ENCODE data around the gene DOCK4.

DOCK4 gene

DNA sequence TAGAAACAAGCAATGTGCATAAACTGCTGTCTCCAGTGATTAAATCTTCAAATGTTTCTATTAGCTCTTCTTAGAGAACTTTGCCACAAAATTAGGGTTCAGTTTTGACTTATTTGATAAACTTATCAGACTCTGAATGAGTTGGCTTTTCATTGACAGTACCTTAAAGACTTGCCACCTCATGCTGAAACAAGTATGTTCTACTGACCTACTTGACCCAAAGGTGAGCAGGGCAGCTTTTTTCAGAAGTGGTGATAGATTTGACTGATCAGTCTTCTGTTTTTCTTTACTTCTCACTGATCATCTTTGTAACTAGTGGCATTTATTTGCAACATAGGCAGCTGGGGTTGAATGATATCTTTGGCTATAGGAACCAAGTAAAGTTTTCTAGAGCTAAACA, 8.1 kb upstream of the DOCK4 start:
- DNase-seq = no peak

DNA sequence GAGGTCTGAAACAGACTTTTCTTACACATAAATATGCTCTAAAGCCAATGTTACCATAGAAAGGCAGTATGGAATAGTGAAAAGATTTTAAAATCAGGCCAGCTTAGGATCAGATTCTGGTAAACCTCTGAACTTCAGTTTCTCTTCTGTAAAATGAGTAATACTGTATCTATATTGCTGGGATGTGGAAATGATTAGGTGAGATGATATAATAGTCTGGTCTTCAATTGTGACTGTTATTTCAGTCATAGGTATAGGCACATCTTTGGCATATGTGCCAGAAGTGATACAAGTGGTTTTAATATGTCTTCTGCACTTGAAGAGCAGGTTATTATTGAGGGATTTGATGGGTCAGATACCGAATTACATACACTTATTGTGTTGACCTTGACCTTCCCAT, 7.5 kb upstream of the DOCK4 start:
- DNase-seq = no peak

DNA sequence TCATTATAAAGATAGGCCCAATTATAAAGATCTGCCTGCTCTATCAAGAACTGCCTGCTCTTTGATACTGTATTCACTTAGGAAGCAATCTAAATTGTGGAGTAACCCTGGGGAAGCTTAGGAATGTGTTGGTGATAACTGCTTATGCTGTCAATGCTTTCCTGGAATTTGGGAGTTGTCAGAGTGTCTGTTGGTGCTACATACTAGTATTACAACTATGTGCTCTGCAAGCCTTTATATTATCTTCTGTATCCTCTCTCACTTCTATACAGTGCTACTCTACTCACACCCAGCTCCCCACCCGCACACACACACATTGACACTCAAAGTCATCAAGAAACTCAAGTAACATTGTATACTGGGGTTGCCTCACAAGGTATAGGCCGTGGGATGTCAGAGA, 6.4 kb upstream of the DOCK4 start:
- DNase-seq = no peak

DNA sequence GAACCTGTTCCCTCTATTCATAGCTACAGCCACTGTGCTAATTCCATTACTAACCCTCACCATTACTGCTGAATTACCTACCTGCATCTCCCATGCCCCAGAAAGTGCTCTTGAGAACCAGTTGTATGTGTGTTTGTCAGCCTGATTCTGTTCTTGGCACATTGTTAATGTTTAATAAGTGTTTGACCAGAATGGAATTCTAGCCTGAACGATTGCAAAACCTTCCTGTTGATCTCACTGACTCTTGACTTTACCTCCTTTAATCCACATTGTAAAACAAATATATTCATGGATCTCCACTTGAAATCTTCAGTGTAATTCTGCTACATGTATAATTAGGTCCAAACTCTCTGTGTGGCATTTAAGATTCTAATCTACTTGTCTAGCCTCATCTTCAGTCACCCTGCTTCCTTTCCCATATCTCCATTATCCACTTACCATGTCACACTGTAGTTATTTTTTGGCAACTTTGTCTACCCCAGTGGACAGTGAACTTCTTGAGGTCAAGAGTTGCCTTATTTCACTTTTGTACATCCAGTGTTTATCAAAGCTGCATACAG, 5.2 kb upstream of the DOCK4 start:
- DNase-seq = no peak

DNA sequence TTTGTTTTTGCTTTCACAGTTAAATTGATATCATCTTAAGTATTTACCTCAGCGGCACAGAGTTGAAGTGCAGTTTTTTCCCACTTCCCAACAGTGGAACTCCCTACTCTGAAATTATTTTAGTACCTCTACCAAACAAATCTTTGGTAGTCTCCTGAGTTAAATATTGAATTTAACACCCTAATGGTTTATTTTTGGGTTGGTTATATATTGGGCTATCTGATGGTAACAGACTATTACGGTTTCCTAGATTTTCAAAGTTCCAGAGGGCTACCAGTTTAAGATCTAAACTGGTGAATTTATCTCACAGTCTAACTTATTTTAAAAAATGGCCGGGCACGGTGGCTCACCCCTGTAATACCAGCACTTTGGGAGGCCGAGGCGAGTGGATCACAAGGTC, 1.6 kb upstream of the DOCK4 start:
- no peak for DNase-seq

DNA sequence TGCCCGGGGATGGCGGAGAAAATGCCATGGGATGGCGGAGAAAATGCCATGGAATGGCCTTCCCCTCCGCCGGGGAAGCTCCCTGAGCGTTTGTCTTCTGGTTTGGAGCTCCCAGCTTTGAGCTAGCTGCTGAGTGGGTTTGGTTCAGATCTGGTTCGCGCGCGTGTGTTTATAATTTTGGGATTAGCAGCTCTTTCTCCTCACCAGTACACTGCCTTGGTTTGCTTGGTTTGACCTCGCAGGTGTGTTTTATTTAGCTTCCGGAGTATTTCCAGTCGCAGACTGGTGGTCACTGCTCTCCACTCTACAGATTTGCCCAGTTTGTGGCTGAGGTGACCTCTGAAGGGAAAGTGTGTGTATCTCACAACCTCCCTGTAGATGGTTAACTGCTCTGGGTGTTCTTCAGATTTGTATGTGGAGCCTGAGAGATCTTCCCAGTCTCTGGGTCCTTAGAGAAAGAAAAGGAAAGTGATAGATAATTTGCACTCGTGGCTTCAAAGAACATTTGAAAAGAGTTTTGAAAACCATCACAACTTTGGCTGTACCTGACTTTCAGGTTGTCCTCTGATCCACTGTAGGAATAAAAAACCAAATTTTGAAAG, 893 bp upstream of the DOCK4 start:
- DNase-seq = no peak

DNA sequence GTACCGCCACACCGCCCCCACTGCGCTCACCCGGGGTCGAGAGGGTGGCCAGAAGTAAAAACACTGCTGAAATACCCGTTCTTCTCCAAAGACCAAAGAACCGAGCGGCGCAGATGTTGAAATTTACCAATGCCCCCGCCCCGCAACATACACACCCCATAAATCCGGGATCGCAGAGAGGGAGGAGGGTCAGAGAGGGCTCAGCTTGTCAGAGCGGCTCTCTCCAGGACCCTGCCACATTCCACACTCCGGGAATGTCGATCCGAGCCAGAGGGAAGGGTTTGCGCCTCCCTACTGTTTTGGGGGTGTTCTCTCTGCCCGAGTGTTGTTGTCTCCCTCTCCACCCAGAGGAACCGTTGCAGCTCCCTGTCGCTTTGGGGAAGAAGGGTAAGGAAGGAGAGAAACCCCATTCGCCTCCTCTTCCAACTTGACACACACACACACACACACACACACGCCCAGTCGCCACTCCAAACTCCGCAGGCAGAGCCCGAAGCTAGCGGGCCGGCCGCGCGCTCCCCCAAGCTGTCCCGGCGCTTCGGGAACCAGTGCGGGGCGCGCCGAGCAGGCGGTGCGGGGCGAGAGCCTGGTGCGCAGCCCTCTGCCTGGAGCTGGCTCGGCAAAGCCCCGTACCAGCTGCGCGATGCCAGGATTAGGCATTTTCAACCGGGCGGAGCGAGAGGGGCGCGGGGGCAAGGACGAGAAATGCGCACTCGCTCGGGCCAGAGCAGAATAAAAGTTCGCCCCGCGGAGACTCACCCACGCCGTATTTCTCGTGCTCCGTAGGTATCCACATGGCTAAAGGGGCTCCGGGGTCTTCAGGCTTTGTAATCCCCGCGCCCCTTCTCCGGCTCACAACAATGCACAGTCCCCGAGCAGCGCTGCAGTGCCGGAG, 609 bp downstream of the DOCK4 start:
- peak; percentile 22 for DNase-seq

DNA sequence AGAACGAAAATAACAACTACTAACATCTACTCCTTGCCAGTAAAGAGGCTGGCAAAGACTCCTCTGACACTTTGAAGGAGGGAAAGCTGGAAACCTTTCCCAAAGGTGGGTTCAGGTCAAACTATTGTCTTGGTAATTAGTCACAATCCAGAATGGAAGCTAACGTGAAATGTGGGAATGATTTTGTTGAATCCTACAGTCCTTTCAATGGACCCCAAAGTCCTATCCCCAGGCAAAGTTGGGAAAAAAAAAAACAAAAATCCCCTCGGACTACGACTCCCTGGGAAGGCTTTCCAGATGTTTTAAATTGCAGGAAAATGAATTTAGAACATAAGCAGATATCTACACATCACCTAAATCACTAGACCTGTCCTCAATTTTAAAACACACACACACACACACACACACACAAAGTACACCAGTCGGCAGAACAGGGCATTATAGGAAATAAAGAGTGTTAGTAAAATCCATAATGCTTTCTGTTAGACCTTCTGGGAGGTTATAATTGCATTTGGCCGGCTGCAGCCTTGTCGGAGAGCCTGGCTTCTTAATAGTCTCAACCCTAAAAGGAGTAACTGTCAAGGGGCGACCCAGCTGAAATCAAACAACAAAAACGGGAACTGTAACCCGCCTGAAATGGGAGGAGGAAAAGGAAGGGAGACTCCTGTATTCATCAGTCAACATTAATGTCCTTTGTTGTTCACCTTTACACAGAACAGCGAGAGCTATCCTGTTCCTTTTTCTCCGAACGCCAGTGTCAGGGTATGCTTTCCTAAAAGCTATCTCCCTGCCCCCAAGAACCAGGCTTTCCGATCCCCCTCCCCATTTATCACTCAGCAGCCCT, 1.5 kb downstream of the DOCK4 start:
- DNase-seq = no peak

DNA sequence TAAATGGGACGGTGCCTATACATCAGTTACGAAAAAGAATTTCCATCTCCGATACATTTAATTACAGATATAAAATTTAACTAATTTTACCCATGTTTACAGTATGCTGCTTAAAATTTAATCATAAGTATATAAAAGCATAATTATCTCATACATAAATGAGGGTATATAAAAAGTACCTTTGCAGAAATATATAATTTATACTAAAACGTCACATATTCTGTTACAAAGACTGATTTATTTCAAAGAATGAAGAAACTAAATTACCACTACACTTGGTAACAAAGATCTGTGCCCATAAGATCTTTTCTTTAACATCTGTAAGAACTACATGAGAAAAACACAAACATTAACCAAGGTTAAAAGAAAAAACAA, 2.8 kb downstream of the DOCK4 start:
- DNase-seq = no peak

DNA sequence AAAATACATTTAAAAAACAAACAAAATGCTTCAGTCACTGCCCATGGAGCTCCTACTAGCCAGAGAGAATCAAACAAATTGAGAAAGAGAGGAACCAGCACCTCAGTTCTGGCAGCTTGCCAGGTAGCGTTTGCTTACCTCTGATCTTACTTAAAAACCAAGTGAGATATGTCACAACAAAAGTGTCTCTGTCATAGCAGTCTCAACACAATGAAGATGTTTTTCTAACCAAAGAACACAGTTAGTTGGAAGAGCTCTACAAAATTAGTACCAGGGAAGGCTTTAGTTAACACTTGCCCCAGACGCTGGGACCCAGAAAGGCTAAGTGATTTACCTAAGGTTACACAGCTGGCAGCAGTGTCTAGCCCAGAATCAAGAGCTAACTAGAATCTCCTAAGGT, 3.4 kb downstream of the DOCK4 start:
- DNase-seq = no peak

DNA sequence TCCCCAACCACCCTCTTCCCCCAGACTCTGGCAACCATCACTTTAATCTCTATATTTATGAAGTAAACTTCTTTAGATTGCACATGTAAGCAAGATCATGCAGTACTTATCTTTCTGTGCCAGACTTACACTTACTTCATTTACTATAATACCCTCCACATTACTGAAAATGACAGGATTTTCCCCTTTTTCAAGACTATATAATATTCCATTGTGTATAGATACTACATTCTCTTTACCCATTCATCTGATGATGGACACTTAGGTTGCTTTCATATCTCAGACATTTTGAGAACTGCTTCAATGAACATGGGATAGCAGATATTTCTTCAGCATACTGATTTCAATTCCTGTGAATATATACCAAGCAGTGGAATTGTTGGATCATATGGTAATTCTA, 4.4 kb downstream of the DOCK4 start:
- no peak for DNase-seq

DNA sequence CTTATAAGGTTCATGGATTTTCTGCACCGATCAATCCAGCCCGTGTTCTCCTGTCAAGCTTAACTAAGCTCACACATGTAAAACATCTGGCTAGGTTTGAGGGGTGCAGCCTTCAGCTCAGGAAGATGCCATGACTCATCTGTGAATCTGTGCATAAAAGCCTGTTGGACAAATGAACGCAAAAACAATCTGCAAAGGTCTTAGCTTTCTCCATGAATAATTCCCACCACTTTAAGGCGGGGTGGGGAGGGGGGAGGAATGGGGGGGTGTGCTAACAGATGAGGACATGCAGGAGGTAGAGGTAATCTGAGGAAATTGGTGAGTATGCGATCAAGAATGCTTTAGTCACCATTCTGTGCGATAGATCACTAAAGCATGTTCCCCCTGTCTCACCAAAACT, 4.8 kb downstream of the DOCK4 start:
- DNase-seq = no peak

DNA sequence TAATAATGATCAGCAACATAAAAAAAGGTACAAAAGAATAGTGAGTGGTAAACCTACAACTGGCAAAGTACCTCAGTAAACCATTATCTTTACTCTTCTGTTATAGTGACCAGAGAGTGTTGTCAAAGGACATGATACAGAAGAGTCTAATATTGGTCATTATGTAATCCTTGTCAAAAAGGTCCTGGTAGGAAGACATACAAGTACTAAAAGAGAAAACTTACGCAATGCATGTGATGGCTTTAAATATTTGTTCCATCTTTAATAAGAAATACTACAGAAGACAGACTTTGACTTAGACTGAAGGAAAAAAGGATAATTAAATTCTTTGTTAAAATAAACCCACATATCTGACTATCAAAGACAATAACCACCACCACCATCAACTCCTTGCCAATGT, 6.5 kb downstream of the DOCK4 start:
- DNase-seq = no peak

DNA sequence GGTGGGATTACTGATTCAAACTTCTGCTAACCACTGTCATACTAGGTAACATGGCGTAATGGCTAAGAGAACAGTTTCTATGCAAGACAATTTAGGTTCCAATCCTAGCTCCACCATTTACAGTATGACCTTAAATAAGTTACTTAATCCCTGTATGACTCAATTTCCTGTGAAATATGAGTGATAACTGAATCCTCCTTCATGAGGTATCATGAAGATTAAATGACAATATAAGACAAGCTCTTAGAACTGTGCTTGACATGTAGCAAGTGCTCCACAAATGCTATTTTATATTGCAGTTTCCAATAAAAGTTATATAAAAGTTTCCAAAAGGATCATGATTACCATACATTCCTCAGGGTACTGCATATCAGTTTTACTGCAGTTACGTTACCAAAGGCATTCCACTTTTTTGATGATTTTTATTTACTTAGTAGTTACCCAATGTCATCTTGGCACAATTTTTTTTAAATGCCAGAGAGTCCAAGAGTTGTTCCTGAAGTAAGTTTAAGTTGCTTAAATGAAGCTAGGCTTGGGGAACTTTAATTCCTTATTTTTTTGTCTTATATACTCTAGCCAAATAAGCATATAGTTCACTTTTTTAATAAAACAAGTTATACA, 7.1 kb downstream of the DOCK4 start:
- no peak for DNase-seq

DNA sequence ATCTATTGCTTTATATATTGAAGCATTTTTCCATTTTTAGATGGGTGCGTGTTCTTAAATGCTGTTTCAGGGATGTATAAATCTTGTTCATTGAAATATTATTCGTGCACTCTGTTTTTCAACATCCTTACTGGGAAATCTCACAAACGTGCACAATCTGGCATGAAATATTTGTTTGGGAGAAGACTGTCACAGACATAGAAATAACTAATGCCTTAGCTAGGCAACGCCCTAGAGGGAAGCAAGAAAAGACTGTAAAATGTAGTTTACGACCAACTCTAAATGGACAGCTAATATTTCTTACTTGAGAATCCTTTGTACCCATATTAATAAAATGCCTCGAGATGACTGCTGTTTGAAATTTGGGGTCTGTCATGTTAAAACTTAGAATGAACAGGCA, 8.9 kb downstream of the DOCK4 start:
- no peak for DNase-seq

DNA sequence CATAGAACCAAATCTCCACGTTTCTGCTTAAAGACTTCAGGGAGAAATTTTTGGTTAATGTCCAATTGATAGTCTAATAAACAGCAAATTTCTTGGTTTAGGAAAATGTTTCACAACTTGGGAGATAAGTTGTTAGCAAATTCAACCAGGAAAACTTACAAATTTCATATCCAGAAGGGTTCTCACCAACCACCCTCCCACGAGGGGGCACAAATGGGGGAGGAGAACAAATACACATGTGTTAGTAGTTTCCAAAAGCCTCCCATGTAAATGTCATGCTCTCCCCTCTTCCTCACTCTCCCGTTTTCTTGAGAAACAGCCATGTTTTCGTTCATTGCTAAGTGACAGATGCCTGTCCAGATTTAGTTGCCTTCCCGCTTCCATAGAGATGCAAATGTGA, 10.5 kb downstream of the DOCK4 start:
- DNase-seq = no peak

DNA sequence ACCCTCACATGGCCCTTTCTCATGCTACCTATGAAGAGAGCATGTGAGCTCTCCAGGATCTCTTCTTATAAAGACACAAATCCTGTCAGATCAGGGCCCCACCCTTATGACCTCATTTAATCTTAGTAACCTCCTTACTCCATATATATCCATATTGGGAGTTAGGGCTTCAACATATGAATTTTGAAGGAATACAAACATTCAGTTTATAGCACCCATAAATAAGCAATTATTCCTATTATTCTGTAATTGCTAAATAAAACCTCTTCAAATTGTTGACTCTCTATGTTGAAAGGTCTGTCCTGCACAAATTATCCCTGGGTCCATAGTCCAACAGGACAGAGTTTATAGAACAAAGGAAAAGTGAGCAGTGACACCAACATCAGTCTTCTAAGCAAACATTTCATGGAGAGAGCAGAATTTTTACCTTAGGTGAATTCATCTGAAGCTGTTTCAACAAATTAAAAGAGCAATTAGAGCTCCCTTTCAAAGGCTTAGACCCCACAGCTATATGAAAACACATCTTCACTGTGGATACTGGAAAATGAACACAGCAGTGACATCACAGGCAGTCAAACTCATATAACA, 12.2 kb downstream of the DOCK4 start:
- no peak for DNase-seq

DNA sequence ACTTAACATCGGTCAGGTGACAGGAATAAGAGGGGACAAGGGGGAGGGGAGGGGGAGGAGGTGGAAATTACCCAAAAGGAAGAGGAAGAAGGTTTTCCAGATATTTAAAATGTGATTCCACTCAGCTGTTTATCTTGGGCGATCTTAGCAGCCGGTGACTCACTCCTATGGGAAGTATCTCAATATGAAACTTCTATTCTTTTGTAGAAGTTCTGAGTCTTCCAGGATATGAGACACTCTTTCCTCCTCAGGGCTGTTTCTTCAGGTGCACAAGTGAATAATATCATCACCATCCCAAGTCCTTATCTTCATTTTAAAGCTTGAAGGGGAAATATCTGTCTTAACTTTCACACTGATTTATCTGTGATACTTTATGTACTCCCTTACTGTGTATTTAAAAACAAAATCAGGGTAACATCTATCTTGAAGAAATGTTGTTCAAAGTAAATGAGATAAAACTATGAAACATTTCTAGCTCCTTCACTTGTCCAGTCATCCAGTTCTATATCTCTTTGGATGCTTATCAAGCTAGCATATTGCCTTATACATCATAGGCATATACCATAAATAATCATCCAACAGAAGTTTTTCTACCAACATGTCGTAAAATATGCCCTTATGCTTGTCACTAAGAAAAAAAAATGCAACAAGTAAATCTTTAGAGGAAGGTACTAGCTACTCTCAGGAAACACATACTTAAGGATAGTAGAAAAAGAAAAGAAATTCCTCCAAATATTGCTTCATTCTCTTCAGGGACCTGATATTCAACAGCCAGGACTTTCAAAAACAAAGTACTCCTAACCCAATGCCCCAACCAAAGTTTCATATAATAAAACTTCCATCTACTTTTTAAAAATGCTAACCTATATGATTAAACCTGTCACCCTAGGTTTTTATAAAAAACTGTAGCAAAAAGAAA, 13.7 kb downstream of the DOCK4 start:
- no peak for DNase-seq

DNA sequence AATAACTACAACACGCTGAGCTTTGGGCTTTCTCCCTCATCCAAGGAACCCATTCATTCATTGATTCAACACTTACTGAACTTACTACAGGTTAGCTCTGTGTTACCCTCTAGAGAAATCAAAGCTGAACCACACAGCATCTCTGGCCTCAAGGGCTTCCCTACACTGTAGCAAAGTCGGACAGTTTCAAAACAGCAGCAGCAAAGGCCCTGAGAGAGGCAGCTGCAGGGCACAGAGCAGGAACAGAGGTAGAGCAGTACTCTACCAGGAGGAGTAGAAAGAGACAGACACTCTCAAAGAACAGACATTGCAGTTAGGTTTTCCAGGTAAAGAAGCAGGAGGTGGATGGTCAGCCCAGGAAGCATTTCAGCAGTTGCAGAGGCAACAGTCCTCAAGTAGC, 16.1 kb downstream of the DOCK4 start:
- DNase-seq = no peak

DNA sequence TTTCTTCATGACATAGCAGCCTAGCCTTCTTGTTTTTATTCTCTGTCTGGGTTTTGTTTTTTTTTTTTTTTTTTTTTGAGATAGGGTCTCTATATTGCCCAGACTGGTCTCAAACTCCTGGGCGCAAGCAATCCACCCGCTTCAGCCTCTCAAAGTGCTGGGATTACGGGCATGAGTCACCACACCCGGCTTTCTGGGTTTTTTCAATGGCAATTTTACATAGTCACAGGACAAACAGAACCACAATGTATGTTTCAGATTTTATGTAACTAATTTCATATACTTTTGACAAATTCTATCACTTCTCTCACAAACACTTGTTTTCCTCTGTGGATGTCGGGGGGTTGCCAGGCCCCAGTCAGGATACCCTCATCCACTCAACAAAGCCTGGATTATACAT, 16.5 kb downstream of the DOCK4 start:
- DNase-seq = no peak

DNA sequence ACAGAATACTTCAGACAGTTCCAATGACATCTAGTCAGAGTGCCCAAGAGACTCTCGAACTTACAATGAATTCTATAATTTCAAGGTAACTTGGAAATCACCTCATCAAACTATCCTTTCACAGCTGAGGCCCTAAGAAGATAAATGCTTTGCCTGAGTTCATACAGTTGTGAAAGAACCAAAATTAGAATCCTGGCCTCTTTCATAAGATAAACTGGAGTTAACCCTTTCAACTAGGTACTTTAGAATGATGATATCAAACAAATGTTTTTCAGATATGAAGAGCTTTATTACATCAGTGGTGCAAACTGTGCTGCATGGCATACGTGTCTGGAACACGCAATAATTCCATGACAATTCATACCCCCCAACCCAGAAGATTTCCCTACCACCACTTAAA, 17.9 kb downstream of the DOCK4 start:
- no peak for DNase-seq

DNA sequence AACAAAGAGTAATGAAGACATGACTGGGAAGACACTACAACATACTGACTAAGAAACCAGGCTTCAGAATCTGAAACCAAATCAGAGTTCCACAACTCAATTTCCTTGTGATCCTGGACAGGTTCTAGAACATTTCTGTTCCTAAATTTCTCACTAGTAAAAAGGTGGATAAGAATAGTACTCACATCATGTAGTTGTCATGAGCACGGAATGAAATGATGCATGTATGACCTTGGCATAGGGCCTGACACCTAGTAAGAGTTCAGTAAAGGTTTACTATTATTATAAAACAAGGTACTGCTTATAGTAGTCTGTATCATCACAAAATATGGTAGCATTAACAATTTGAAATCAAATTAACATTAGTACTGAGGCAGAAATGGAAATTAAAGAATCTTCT, 19.9 kb downstream of the DOCK4 start:
- DNase-seq = no peak
